Thymus (tissue), 11 donors: Measurements from ENCODE around the gene NIM1K. TPM values are rescaled to one million over a fixed set of nuclear protein-coding genes. Genes with fewer than 3 reads are reported as not detected.
"Not testable (repeated sequence)": the region's sequence is repeated elsewhere in the genome, so short reads cannot be mapped to it uniquely, and the experiment has no call there.

Experiments
- DNase-seq, 9 donors: peaks; one replicate each; pipeline ENCODE4 v3.0.0-alpha.2; 2013; ENCODE audit warnings: low spot score in 9 of 9, low read depth in 6 of 9, missing footprints in 1 of 9
- H3K27ac ChIP-seq, 2 donors: one replicate each; pipeline ENCODE4 v1.5.1; 2013; ENCODE audit warnings: control low read depth in 1 of 2, low read depth in 1 of 2, low read length in 1 of 2, mild to moderate bottlenecking in 1 of 2, moderate library complexity in 1 of 2
- H3K27me3 ChIP-seq, 2 donors: one replicate each; pipeline ENCODE4 v1.5.1; 2013; ENCODE audit warnings: low read length in 1 of 2; ENCODE audit not compliant: control insufficient read depth in 2 of 2, insufficient read depth in 1 of 2
- H3K36me3 ChIP-seq, 2 donors: one replicate each; pipeline ENCODE4 v1.5.1; 2013; ENCODE audit warnings: low read length in 1 of 2, mild to moderate bottlenecking in 1 of 2, moderate library complexity in 1 of 2; ENCODE audit not compliant: control insufficient read depth in 2 of 2, insufficient read depth in 2 of 2
- H3K4me1 ChIP-seq, 2 donors: one replicate each; pipeline ENCODE4 v1.5.1; 2013; ENCODE audit warnings: low read length in 2 of 2; ENCODE audit not compliant: control insufficient read depth in 2 of 2, insufficient read depth in 2 of 2
- H3K4me3 ChIP-seq, 2 donors: one replicate each; pipeline ENCODE4 v1.5.1; 2013; ENCODE audit warnings: low read length in 2 of 2, control low read depth in 1 of 2, mild to moderate bottlenecking in 1 of 2
- H3K9me3 ChIP-seq, 2 donors: one replicate each; pipeline ENCODE4 v1.5.1; 2013; ENCODE audit warnings: low read length in 1 of 2, mild to moderate bottlenecking in 1 of 2; ENCODE audit not compliant: control insufficient read depth in 2 of 2, insufficient read depth in 1 of 2
- WGBS: extraction: QIAGEN DNeasy Blood & Tissue Kit; methylation state at CpG from one replicate; pipeline ENCODE4 v1.1.7; 2013; 5-methylcytosine and 5-hydroxymethylcytosine counted together
- polyA plus RNA-seq: library from polyadenylated mRNA; stranded (reverse); fragments of 200-250 nt; gene quantifications from one replicate; pipeline ENCODE4 v1.2.3, GENCODE V29; 2013
- total RNA-seq: library from RNA; stranded (reverse); fragments of 120-200 nt; gene quantifications from one replicate; pipeline ENCODE4 v1.2.4, GENCODE V29; 2013
- donor health status: healthy.

Gene NIM1K
- total and polyA plus RNA-seq, 2 donors, result 0.19 to 0.32 TPM

DNA sequence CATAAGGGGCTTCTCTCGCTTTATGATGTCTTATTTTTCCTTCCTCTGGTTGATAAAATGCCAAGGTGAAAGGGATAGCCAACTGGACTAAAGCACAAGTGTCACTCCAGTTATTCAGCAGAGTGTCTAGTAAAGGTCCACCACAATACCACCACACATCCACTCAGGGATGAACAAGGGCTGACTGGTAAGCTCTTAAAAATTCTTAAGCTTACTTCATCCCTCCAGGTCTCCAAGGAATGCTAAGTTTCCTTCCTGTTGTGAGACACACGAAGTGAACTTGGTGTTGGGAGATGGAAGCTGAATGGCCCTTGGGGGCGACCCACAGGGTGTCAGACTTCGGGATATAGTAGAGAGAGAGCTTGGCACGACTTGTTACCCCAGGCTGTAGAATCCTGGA lies 124.4 kb downstream of the NIM1K start:
- Histone ChIP-seq H3K36me3 (no peaks in the 10 kb centered on the region), H3K27me3 (no peaks in the 10 kb centered on the region), H3K9me3 (no peaks in the 10 kb centered on the region), H3K4me3 (no peak overlapping the region), H3K4me1 (peaks cover 5 to 14% of the 10 kb centered on the region in 2 donors), H3K27ac (no peak overlapping the region)
- no peak for DNase-seq
- 95% methylated on average over 5 of the region's 5 CpGs for WGBS

DNA sequence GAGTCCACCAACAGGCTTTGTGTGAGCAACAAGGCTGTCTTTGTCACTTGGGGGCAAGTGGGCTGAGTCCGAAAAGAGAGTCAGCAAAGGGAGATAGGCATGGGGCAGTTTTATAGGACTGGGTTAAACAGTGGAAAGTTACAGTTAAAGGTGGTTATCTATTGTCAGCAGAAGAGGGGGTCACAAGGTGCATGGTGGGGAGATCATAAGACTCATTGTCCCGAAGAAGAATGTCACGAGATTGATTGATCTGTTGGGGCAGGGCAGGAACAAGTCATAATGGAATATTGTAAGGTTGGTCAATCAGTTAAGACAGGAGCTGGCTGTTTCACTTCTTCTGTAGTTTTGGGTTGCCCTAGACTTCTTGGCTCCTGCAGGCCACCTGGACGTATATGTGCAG lies 128.8 kb downstream of the NIM1K start:
- 98% methylated on average over 4 of the region's 4 CpGs for WGBS
- Histone ChIP-seq H3K4me3 (no peak overlapping the region), H3K4me1 (no peaks in the 10 kb centered on the region), H3K27me3 (no peaks in the 10 kb centered on the region), H3K9me3 (no peaks in the 10 kb centered on the region), H3K36me3 (no peaks in the 10 kb centered on the region), H3K27ac (no peak overlapping the region)
- no peak for DNase-seq

DNA sequence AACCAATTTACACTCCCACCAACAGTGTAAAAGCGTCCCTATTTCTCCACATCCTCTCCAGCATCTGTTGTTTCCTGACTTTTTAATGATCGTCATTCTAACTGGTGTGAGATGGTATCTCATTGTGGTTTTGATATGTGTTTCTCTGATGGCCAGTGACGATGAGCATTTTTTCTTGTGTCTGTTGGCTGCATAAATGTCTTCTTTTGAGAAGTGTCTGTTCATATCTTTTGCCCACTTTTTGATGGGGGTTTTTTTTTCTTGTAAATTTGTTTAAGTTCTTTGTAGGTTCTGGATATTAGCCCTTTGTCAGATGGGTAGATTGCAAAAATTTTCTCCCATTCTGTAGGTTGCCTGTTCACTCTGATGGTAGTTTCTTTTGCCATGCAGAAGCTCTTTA lies 131.5 kb downstream of the NIM1K start:
- H3K36me3 ChIP-seq, H3K4me1 ChIP-seq, H3K9me3 ChIP-seq, H3K27ac ChIP-seq, H3K4me3 ChIP-seq, DNase-seq, H3K27me3 ChIP-seq: not testable (repeated sequence)
- WGBS, result 69% methylated on average over 3 of the region's 3 CpGs

DNA sequence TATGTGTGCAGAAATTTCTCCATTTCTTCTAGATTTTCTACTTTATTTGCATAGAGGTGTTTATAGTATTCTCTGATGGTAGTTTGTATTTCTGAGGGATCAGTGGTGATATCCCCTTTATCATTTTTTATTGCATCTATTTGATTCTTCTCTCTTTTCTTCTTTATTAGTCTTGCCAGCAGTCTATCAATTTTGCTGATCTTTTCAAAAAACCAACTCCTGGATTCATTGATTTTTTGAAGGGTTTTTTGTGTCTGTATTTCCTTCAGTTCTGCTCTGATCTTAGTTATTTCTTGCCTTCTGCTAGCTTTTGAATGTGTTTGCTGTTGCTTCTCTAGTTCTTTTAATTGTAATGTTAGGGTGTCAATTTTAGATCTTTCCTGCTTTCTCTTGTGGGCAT lies 133.6 kb downstream of the NIM1K start:
- not testable (repeated sequence) for H3K4me3 ChIP-seq, H3K36me3 ChIP-seq, H3K9me3 ChIP-seq, H3K4me1 ChIP-seq, DNase-seq, H3K27me3 ChIP-seq, H3K27ac ChIP-seq

Other genes with a start within 250 kb of the NIM1K start
- 18.6 TPM for gene ANXA2R, start 151.9 kb upstream of the NIM1K start, total RNA-seq
- gene ANXA2R, start 151.9 kb upstream of the NIM1K start, polyA plus RNA-seq, result 68.7 TPM
- 53.9 TPM for gene ZNF131, start 71.3 kb upstream of the NIM1K start, total RNA-seq
- 89.9 TPM for gene ZNF131, start 71.3 kb upstream of the NIM1K start, polyA plus RNA-seq
- gene HMGCS1, start 121.2 kb downstream of the NIM1K start, total RNA-seq, result 20.1 TPM
- 17.8 TPM for gene HMGCS1, start 121.2 kb downstream of the NIM1K start, polyA plus RNA-seq
- gene CCL28, start 220.2 kb downstream of the NIM1K start, total RNA-seq, result 2.0 TPM
- gene CCL28, start 220.2 kb downstream of the NIM1K start, polyA plus RNA-seq, result 6.5 TPM